ENCODE data around the gene PERCC1.
A peak's percentile ranks its signal among the peaks of the same experiment; 100 is the strongest.
"Not testable (repeated sequence)": the region's sequence is repeated elsewhere in the genome, so short reads cannot be mapped to it uniquely, and the experiment has no call there.

PERCC1 gene

DNA sequence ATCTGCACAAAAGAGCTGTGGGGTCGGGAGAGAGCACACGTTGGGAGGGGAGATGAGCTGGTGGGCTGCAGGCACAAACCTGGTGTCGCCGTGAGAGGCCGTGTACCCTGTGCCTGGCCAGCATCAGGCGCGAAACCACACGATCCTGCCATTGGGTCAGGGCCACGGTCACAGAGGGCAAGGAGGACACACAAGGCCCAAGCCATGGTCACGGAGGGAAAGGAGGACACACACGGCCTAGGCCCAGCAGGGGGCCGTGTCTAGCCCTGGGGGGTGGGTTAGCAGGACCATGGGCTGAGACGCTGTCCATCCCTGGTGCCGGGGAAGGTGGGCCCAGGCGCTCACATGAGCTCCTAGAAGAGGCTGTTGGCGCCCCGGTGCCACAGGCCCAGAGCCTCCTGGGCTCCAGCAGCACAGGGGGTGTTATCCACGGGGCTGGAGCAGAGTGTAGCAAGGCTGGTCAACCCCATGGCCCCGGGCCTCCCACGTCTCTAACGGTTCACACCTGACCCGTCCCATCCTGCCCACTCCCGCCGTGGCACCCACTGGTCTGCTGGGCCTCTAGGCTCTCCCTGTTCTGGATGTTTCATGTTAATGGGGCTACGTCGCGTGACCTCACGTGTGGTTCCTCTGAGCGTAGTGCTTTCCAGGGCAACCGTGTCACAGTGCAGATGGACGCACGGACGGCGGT is 21.0 kb downstream of the PERCC1 start:
- DNase-seq, result no peak

DNA sequence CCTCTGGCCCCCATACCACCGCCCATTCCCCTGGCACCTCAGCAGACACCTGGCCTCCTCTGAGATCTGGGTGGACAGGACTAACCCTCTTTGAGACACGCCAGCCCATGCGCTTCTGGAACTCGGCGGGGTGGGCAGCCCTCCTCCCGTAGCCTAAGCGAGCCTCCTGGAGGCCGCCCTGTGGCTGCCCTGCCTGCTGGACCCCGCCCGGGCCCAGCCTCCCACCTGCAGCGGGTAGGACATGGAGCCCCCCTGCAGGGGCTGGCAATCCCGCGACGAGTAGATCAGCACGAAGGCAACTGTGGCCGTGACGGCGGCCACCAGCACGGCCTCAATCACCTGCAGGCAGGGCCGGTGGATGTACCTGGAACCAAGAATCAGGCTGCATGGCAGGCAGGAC is 21.7 kb downstream of the PERCC1 start:
- DNase-seq, result no peak

DNA sequence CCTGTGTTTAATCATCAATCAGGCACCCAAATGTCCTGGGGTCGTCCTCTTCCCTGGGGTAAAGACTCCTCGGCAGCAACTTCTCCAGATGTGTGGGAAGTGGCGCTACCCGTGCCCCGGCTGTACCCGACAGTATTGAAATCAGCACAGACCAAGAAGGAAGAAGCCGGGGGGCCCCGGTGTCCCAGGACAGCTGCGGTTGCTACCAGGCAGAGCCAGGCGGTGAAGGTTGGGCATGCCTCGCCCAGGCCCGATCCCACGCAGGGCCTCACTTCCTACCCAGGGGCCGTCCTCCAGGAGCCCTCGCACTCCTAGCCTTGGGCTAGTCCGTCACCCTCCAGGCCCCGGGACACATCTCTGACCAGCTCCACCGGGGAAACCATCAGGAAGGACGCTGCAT is 22.4 kb downstream of the PERCC1 start:
- DNase-seq, result no peak

DNA sequence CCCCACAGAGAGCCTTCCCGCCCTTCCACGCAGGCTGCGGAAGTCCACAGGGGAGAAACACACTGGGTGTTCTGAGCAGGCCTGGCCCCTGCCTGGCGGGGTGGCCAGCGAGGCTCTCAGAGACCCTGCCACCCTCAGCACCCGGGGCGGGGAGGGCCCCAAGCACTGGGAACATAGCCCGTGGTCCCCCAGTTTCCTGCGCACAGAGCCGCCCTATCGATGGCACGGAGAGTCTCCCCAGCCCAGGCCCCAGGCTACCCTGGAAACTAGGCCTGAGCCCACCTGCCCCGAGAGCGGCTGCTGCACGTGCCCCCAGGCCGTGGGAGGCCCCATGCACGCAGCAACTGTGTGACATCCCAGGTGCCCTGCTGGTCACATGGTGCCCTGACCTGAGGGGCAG is 23.7 kb downstream of the PERCC1 start:
- no peak for DNase-seq

DNA sequence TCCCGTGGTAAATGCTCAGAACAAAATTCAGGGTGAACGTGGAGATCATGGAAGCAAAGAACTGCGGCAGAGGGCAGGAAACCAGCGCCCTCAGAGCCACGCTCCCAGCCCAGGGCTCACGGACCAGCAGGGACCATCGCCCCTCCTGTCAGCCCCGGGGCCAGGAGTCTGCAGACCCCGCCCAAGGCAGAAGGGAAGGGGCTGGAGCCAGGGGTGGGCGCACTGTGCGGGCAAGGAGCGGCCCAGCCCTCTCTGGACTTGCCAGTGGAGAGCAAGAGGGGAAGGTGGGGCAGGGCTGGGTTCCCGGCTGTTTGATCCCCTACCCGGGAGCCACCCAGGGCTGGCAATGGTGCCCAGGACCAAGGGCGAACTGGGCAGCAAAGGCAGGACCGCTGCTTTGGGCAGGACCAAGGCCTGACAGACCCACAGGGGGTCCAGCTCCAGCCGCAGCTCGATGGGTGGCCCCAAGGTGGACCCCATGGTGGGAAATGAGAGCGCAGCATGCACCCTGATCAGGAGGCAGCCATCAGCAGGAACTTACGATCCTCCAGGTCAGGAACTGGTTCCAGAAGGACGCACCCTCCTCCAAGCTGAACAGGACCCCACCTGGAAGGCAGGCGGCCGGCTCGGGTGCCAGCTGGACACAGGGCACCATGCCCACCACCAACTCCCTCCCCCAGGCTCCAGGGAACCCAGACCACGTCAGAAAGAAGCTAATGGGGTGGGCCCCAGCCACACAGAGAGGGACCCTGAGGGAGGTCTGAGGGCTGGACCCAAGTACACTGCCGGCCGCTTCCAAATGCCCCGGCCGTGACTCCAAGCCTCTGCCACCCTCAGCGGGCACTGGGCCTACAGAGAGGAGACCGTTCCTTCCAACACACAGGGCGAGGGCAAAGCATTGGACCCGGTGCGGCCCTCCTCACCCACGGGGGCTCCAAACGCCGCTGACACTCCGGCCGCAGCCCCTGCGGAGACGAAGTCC is 24.6 kb downstream of the PERCC1 start:
- DNase-seq, result no peak

DNA sequence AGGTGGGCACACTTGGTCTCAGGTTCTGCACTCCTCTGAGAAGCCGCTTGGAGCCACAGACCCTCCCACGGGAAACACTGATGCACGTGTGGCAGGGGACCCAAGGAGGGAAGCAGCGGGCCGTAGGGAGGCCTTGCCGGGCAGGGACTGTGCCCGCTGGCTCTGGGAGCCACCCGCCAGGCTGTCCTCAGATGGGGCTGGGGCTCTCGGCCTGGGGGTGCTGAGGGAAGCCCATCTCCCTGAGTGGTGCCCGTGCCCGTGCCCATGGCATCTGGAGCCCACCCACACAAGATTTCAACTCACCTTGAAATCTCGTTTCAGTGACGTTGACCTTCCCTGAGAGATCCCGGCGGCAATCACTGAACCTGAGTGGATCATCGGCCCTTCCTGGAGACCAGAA is 26.1 kb downstream of the PERCC1 start:
- no peak for DNase-seq

DNA sequence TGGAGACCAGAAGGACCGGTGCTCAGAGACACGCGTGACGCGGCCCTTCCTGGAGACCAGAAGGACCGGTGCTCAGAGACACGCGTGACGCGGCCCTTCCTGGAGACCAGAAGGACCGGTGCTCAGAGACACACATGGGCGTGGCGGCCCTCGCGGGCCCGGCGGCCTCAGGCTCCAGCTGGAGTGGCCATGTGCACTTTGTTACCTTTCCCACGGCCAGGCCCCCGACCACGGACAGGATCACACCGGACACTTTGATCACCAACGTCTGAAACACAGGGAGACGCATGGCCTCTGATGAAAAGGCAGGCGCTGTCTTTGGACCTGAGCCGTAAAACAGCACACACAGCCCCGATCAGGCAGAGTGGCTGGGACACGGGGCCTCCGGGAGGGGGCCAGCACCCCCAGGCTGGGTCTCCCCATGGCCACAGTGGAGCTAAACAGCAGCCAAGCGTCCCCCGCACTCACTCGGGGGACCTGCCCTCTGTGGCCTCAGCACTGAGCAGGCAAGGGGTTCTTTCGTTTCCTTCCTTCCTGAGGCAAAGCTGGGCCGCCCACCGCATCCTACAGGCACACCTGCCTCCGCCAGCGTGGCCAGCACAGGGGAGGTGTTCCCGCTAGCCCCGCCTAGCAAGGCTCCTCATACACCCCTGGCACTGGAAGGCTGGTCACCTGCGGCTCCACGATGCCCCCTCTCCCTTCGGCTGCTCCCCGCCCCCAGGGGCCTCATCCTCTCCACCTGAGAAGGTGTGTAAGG is 26.8 kb downstream of the PERCC1 start:
- no peak for DNase-seq

DNA sequence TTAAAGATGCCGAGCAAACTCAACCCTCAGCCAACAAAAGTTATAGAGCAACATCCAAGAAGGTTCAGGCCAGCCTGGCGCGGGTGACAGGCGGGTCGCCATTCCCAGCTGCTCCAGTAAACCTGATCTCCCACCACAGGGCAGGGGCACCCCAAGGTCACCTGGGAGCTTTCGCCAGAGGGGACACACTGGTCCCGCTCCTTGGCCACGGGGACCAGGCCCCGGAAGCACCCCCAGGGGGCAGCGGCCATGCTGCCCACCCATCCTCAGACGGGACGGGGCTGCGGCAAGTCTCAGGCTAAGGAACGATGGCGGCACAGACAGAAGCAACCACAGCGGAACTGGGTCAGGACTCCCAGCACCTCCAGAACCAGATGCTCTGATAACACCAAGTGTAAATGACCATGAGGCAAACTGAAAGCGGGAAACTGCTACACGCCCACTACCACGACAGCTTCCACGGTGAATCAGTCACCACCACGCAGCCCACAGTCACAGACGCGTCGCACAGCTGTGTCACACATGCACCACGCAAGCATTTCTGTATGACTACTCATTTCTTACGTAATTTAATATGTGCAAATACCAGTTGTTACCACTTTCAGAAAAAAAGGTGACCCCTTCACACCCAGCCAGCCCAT is 27.6 kb downstream of the PERCC1 start:
- DNase-seq, result peak; percentile 87

DNA sequence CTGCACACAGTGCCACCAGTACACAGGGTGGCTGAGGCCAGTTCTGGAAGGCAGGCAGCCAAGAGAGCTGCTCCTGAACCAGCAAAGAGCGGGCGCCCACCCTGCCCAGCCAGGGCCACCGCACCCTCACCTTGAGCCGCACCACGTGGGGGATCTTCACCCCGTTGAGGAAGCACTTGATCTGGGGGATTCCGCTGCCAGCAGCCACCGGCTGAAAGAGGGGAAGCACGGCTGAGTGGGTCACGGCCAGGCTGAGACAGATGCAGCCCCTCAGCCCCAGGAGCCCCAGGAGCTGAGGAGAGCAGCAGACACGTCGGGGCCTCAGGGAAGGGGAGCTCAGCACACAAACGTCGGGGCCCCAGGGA is 28.1 kb downstream of the PERCC1 start:
- no peak for DNase-seq

DNA sequence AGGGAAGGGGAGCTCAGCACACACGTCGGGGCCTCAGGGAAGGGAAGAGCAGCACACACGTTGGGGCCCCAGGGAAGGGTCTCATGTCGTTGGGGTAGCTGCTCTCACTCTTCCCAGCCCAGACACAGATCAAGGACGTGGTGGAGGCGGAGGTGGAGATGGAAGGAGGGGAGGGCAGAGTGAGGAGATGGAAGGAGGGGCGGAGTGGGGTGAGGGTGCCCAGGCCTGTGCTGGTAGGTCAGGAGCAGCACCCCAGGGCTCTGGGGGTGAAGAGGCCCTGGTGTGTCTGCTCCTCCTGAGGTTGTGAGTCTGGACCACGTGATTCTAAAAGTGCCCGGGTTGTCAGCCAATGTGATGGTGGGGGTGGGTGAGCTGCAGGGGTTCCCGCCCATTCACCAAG is 29.1 kb downstream of the PERCC1 start:
- no peak for DNase-seq

DNA sequence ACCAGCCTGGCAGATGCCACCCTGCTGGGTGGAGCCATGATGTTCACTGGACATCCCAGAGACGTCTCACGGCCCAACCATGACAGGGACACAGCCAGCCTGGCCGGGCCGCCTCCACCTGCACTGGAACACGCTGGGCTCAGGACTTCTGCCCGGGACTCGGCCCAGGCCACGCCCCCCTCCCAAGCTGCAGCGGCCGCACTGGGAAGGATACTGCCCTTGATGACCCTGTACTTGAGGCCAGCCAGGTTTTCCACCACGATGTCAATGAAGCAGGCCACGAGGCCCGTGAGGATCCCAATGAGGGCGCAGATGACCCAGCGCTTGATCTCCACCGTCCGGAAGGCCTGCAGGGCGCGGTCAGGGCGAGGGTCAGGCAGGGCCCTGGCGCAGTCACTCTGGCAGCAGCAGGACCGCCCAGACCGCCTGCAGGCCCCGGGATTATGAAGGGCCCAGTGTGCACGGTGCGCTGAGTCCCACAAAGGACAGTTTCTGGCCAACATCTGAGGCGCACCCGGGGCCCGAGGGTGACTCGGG is 29.8 kb downstream of the PERCC1 start:
- no peak for DNase-seq

DNA sequence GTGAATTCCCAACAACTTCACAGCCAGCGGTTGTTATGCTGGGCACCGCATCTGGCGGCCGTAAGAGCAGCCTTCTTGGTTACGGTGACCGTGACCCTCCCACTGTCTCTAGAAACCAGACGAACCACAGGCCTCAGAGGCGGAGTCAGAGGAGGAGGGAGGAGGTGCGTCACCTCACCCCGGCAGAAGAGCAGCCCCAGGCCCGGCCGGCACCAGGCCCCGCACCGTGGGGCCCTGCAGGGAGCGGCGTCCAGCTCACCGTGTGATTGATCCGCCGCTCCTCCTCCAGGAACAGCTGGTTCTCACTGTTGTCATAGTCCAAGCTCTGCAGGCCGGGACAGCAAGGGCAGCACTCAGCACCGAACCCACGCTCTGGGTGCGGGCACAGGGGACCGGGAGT is 30.3 kb downstream of the PERCC1 start:
- DNase-seq, result no peak

DNA sequence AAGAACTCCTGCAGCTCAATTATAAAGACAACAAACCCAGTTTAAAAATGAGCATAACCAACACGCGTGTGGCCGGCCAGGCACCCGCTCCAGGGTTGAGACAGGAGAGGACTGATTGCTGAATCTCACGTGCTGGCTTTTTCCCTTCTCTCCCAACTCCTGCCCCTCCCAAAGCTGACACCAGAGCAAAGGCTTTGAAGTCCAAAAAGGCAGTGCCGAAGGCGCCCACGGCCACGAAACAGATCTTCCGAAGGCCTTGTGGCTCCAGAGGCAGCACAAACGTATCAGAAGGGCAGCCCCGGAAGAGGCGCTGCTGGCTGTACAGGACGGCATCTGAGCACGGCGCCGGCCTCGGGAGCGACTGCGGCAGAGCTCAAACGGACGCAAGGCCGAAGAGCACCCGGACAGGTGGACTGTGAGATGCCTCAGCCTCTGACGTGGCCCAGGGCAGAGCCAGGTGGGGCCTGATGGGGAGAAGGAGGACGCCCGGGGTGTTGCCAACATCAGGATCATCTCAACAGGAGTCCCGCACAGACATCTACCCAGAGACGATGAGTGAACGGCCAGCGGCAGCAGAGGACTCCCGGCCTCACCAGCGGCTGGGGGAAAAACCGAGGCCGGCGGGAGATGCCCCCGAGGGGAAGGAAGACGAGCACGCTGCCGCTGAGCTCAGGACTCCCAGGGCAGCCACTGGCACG is 33.5 kb downstream of the PERCC1 start:
- DNase-seq, result no peak

DNA sequence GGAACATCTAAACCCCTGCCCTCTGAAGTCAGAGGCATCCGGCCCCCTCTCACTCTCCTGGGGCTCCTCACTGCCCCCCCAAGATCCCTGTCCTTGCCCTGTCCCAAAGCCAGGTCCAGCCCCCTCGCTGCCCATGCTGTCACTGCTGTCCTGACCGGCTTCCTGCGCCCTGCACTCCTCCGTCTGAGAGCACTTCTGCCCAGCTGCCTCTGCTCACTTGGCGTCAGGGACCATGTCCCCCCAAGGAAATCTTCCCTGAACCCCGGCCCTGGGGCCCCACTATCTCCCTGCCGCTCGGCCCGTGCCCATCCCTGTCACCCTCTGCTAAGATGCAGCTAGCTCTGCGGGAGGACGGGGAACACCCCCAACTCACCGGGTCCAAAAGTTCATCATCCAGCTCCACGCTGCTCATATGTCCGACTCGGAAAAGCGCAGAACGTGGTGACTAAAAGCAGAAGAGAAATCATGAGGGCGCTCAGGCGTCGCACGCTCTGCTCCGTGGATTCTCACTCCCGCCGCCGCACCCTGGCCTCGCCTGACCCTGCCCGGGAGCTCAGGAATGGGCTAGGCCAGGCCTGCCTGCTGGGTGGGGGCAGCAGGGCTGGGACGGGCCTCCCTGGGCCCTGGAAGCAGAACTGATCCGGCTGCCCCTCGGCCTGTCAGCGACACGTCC is 34.2 kb downstream of the PERCC1 start:
- no peak for DNase-seq

DNA sequence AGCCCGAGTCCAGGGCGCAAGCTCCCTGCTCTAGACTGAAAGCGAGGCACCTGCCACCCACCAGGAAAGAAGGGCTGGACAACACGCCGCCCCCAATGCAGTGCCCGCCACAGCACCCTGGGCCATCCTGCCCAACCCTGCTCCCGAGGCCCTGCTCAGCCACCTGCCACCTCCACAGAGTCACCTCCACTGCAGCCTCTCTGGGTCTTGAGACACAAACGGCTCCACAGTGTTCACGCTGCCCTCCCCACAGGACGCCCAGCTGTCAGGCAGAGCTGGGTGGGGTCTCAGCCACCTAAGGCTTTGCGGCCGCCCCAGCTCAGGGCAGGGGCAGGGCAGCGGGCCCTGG is 34.7 kb downstream of the PERCC1 start:
- no peak for DNase-seq

DNA sequence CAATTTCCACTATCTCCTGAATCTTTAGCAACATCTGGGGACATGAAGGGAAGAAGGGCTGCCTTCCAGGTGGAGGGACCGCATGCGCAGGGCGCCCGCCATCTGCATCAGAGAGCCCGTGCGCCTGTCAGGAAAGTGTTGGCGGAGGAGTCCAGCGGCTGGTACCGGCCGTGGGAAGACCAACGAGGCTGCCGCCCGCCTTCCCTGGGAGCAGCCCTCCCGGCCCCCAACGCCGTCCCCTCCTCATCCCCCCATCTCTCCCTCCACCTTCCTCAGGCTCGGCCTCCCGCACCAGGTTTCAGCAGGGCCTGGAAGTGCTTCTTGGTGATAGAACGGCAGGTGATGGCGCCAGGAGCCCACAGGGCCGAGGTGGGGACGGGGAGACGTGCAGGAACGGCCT is 35.2 kb downstream of the PERCC1 start:
- no peak for DNase-seq

DNA sequence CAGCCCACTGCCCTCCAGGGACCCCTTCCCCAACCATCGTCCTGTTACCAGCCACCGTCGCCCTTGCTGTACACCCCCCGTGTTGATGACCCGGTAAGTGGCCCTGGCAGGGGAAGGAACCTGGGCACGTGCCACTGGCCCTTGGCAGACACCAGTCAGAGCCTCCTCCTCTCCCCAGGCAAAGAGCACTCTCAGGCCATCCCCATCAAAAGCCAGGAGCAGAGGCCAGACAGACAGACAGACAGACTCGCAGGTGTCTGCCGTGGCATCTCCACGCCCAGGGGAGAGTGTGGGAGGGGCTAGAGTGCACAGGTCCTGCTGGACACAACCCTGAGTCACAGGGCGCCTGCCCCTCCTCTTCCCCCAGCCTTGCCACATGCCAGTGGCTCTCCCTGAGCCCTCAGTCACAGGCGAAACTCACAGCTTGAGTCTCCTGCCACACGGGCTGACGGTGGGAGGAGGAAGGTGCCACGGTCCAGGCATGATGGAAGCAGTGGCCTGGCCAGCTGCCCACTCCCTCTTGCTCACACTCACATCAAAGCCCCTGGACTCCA is 36.2 kb downstream of the PERCC1 start:
- peak; percentile 28 for DNase-seq

DNA sequence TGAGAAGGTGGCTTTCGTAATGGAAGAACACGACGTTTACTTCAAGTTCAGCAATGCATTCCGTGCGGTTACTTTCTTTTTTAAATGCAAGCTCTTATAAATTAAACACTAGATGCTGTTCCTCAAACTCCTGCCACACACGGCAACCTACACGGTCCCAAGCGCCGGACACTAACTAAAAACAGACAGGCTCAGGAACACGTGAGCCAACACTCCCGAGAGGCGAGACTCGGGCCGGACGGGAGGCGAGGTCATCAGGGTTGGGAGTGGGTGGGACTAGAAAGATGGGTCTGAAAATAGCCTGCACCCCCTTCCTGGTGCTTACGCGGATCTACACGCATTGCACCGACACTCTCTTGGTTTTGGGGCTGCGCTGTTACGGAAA is 37.5 kb downstream of the PERCC1 start:
- DNase-seq, result peak; percentile 64

DNA sequence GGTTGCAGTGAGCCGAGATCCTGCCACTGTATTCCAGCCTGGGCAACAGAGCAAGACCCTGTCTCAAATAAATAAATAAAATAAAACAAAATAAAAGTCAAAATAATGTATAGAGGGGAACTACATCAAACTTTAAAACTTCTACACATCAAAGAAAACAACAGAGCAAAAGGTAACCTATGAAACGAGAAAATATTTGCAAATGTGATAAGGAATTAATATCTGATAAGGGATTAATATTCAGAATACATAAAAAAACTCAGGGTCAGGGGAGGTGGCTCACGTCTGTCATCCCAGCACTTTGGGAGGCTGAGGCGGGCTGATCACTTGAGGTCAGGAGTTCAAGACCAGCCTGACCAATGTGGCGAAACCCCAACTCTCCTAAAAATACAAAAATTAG is 38.3 kb downstream of the PERCC1 start:
- not testable (repeated sequence) for DNase-seq

DNA sequence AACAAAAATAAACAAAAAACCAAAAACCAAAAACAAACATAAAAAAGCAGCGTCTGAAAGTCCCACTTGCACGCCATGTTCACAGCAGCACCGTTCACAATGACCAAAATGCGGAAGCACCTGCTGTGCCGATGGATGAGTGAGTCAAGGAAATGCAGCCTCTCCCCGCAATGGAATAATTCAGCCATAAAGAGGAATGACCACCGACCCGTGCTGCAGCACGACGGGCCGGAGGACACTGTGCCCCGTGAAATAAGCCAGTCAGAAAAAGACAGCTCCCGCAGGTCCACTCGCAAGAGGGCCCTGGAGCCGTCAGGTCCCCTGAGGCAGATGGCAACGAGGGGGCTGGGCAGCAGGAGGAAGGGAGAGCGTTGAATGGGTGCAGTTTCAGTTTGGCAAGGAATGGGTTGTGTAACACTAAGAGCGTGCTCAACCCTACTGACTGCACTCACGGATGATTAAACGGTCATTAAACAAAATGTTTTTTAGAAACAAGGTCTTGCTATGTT is 38.9 kb downstream of the PERCC1 start:
- DNase-seq, result peak; percentile 87
